ENCODE results near the gene CST7.
"Not testable (repeated sequence)": the region's sequence is repeated elsewhere in the genome, so short reads cannot be mapped to it uniquely, and the experiment has no call there.

The CST7 gene

GRCh38 chr20:24948939-24949679 is at the start of gene CST7:
Gene CST7 (plus strand): TSS chr20:24949269. CDS start chr20:24949506, 237 bp downstream.
- peak; percentile 82 for DNase-seq

GRCh38 chr20:24906806-24907205 is 42.3 kb upstream of the CST7 start:
- DNase-seq = no peak

- DNase-seq = no peak
These were observed 40.4 kb upstream of the CST7 start for GRCh38 chr20:24908642-24909041.

GRCh38 chr20:24909086-24909780 is 39.8 kb upstream of the CST7 start:
- DNase-seq = no peak

- no peak for DNase-seq
These were observed 39.2 kb upstream of the CST7 start for GRCh38 chr20:24909861-24910260.

- no peak for DNase-seq
These were observed 38.6 kb upstream of the CST7 start for GRCh38 chr20:24910461-24910860.

- DNase-seq = no peak
These were observed 37.6 kb upstream of the CST7 start for GRCh38 chr20:24911461-24911860.

GRCh38 chr20:24912397-24913075 is 36.5 kb upstream of the CST7 start:
- DNase-seq = no peak

GRCh38 chr20:24913076-24913628 is 35.9 kb upstream of the CST7 start:
- DNase-seq = no peak

GRCh38 chr20:24914388-24915241 is 34.5 kb upstream of the CST7 start:
- no peak for DNase-seq

- no peak for DNase-seq
These were observed 33.6 kb upstream of the CST7 start for GRCh38 chr20:24915440-24915839.

GRCh38 chr20:24915892-24916291 is 33.2 kb upstream of the CST7 start:
- no peak for DNase-seq

GRCh38 chr20:24916412-24916811 is 32.7 kb upstream of the CST7 start:
- no peak for DNase-seq

GRCh38 chr20:24917056-24917455 is 32.0 kb upstream of the CST7 start:
- DNase-seq = no peak

- peak; percentile 27 for DNase-seq
These were observed 31.1 kb upstream of the CST7 start for GRCh38 chr20:24917797-24918578.

- DNase-seq = no peak
These were observed 30.2 kb upstream of the CST7 start for GRCh38 chr20:24918579-24919566.

GRCh38 chr20:24919665-24920064 is 29.4 kb upstream of the CST7 start:
- not testable (repeated sequence) for DNase-seq

GRCh38 chr20:24920706-24921105 is 28.4 kb upstream of the CST7 start:
- not testable (repeated sequence) for DNase-seq

GRCh38 chr20:24929259-24929658 is 19.8 kb upstream of the CST7 start:
- not testable (repeated sequence) for DNase-seq
